Stimulated activated CD4-positive, alpha-beta T cell treated with anti-CD3 and anti-CD28 coated beads, Interleukin-1b, Interleukin-23, amount 100 ng/mL, for 24 hours (primary cell): Measurements from ENCODE around the gene TK2.

Experiments
- DNase-seq, 4 experiments: peaks; one replicate each; pipeline ENCODE4 v3.0.0-alpha.2; 2020; ENCODE audit warnings: low read depth in 4 of 4, low spot score in 1 of 4

Gene TK2

GRCh38 chr16:66547101-66547989, 2.6 kb downstream of the TK2 start:
- no peak for DNase-seq

- no peak for DNase-seq
Observed at GRCh38 chr16:66544016-66544757, 5.7 kb downstream of the TK2 start.

- DNase-seq, result no peak
Observed at GRCh38 chr16:66543541-66543940, 6.4 kb downstream of the TK2 start.

DNA sequence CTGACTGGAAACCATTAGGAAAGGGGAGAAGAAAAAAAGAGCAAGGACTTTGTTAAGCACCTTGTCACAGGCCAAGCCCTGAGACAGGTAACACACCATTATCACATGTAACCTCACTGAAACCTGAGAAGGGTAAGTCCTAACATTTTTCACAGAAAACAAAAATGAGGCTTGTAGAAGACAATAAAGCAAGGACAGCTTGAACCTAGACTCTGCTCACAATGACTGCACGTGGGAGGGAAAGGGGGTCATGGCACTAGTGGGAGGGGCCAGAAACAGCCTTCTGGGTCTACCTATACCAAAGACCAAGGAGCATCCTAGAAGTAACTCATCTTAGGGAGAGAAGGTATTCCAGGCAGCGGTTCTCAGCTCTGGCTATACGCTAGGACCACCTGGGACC, 7.5 kb downstream of the TK2 start:
- no peak for DNase-seq

- DNase-seq, result no peak
Observed at GRCh38 chr16:66541388-66542355, 8.2 kb downstream of the TK2 start.

DNA sequence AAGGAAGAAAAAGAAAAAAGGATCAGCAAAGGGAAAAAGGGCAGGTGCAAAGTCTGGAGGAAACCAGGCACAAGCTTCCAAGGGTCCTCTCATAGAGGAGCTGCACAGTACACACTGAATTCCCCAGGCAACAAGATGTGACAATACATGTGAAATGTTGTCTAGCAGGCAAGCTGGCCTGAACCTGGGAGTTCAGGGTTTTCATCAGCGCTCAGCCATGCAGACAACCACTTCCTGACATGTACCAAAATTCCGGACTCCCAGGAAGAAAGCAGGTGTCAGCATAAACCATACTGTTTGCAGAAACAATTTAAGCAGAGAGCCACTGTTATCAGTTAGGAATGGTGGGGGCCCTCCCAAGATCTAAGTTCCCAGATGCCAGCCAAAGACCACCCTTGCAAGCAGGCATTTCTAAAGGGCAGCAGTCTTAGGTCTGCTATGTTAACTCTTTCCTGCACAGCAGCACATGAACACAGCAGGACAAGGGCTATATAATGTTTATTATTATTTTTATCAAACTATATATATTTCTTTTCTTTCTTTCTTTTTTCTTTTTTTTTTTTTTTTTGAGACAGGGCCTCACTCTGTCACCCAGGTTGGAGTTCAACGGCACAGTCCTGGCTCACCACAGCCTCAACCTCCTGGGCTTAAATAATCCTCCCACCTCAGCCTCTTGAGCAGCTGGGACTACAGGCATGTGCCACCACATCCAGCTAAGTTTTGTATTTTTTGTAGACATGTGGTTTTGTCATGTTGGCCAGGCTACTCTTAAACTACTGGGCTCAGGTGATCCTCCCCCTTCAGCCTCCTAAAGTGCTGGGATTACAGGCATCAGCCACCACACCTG, 10.1 kb downstream of the TK2 start:
- DNase-seq, result no peak

DNA sequence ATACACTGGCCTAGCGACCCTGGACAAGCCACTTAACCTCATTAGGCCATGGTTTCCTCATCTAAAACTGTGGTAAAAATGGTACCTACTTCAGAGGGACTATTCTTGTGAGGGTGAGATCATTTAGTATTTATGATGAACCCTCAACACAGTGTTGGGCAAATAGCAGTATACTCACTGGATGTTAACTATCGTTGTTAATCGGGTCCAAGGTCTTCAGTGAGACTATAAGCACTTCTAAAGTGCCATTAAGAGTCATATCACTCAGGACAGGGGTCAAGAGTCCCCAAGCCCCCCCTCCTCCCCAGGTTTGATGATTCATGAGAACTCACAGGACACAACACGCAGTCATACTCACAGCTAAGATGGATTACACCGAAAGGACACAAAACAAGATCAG, 11.0 kb downstream of the TK2 start:
- no peak for DNase-seq

- DNase-seq, result no peak
Observed at GRCh38 chr16:66537236-66537635, 12.7 kb downstream of the TK2 start.

GRCh38 chr16:66536525-66536924, 13.4 kb downstream of the TK2 start:
- no peak for DNase-seq

GRCh38 chr16:66534376-66534799, 15.5 kb downstream of the TK2 start:
- no peak for DNase-seq

DNA sequence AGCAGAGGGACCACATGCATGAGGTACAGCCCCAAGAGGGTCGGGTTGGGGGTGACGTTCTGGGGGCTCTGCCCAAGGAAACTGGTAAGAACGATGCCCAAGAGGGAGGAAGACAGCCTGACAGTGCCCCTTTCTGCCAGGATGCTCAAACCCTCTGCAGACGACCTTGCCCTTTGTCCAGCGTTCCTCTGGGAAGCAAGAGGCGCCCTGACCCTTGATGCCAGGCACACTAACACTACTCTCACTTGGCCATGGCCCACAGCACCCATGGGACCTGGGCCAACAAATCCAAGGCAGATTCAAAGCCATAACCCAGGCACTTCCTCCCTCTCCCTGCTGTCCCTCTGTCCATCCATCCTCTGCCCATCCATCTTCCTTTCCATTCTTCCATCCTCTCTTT, 20.4 kb downstream of the TK2 start:
- DNase-seq, result no peak

GRCh38 chr16:66528294-66528693, 21.6 kb downstream of the TK2 start:
- no peak for DNase-seq

DNA sequence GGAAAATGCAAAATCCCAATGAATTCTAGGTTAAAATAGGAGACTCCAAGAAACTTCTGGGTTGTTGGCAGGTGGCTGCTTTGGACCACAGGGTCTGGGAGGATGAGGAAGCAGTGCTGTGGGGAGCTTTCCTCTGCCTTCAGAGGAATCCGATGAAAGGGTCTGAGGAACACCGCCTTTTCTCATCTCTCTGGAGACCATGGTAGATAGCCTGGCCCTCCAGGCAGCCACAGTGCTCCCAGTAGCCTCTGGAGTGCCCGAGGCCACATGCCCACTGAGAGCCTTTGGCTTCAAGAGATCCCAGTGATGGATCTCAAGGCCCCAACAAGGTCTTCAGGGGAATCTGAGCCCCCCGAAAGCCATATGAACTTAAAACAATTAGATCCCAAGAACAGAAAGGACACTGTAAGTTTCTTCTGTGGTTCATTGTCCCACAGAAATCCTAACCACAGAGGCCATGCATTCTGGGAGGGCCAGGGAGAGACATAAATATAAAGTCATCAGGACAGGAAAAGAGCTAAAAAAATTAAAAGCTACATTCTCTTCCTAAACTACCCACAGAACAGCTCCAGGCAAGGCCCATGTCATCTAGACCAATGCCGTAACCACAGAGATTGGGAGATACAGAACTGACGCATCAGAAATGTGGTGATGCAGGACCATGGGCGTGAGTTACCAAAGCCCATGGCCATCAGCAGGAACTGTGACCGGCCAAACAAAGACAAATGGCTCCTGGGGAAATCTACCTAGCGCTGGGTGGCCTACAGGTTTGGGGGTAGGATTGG, 24.3 kb downstream of the TK2 start:
- no peak for DNase-seq

DNA sequence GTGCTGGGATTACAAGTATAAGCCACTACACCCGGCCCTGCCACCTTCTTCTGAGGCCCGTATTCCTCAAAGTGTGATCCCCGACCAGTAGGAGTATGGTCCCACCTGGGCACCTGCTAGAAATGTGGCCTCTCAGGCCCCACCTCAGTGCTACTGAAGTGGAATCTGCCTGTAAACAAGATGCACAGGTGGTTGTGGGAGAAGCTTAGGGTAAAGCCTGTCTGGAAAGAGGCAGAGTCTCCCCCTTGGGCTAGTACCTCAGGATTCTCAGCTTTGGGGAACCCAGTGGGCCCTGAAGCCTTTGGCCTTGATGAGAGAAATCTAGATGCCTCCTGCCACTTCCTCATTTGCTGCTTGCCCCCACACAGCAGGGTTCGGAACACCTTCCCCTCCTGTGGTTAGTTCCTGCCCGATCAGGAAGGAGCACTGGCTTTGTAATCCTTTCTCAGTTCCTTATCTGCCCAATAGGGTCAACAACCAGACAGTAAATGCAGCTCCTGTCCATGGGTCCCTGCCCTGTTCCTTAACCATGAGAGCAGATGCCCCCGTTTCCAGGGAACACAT, 25.2 kb downstream of the TK2 start:
- DNase-seq, result no peak

DNA sequence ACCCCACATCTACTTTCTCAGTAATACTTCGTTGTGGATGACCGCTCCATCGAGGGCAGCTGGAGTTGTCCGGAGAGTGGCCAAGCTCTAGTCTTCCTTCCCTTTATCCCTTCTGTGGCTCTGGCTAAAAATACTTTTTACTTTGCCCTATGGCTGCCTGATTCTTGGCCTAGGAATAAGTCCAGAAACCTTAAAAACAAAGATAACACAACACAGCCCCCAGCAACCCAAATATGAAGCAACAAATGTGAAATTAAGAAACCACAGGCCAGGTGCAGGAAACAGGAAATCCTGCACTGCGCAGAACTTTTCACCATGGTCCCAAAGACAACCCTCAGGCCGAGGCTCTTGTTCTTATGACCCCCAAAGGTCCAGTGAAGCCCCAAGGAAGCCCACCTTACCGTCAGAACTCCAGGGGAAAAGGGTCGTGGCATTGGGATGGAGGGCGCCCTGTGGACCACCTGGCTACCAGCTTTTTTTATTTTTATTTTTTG, 26.0 kb downstream of the TK2 start:
- no peak for DNase-seq

GRCh38 chr16:66522816-66523590, 26.9 kb downstream of the TK2 start:
- no peak for DNase-seq

DNA sequence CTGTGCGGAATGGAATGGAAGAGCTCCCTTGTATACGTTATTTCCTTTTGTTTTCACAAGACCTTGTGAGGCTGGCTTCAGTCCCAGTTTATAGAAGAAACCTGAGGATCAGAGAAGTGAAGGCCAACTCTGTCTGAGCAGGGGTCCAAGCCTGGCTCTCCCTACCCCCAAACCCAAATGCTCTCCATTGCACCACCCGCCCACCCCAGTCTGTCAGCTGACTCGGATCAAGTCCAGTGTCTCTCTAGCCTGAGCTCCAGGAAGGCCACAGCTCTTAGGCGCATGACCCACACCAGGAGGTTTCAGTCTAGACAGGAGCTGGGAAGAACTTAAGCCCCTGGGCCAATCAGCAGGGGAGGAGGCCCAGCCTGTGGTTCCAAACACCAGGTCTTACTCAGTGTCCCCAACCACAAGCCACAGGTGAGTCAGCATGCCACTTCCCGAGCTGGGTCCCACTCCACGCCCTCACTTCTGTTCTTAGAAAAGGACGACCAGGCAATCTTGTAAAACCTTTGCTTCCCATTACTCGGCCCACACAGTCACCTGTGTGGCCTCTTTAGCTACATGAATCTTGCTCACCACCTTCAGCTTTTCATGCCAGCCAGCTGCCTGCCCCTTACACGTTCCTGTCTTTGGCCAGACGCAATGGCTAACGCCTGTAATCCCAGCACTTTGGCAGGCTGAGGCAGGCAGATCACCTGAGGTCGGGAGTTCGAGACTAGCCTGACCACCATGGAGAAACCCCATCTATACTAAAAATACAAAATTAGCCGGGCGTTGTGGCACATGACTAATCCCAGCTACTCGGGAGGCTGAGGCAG, 27.8 kb downstream of the TK2 start:
- peak; percentile 66 to 93 (median 80) for DNase-seq
